Thyroid gland (tissue), 4 donors: ENCODE data around the gene ROPN1L.

Experiments
- CTCF ChIP-seq, 6 experiments: fragments of 200-600 bp in 3 of 6; fragments of 450-650 bp in 3 of 6; sonication (generic) in 3 of 6; IDR thresholded peaks; one replicate each; pipeline ENCODE4 v1.5.1; 2016 to 2019; ENCODE audit warnings: antibody characterized with exemption in 6 of 6, mild to moderate bottlenecking in 2 of 6, inconsistent platforms in 1 of 6, moderate library complexity in 1 of 6
- POLR2A ChIP-seq, 2 donors: fragments of 450-650 bp; IDR thresholded peaks; one replicate each; pipeline ENCODE4 v1.6.1; 2017; ENCODE audit warnings: antibody characterized with exemption in 2 of 2, mild to moderate bottlenecking in 2 of 2, moderate library complexity in 1 of 2

DNA sequence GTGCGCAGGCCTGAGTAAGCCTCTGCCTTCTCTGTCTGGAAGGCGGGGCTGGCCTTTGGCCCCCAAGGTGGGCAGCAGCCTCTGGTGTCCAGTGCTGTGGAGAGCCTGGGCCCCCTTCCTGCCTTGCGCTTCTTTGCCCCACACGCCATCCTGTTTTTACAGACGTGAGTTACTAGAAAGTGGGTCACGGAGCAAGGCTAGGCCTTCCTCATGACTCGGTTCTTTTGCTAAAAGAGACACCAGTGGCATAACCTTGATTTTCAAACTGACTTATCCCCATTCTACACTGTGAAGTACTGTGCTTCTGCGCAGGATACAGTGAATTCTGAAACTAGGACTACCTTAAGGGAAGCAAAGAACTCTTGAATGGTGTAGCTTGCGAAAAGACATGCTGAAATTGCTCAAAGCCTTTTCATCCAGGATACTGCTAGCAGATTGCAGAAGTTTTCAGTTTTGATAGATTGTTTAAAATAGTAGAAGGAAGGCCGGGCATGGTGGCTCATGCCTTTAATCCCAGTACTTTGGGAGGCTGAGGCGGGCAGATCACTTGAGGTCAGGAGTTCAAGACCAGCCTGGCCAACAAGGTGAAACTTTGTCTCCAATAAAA is 7.2 kb downstream of the ROPN1L start:
- TF ChIP-seq CTCF (IDR thresholded peaks at IDR 0.05) (no peak), POLR2A (IDR thresholded peaks at IDR 0.05) (no peak)
